Kidney (tissue), 14 donors: ENCODE data around the gene FAM25A. TPM values are rescaled to one million over a fixed set of nuclear protein-coding genes. Genes with fewer than 3 reads are reported as not detected.

ENCODE experiments used
- DNase-seq, 5 donors: peaks; one replicate each; pipeline ENCODE4 v3.0.0-alpha.2; 2013 to 2020
- FAIRE-seq: peaks from 2 replicates; lab custom pipeline; 2012; peaks lifted over from hg19 to GRCh38; lab: Jason Lieb, UNC
- H3K27ac ChIP-seq, 2 donors: one replicate each; pipeline ENCODE4 v1.7.0; 2013; ENCODE audit warnings: low read depth in 2 of 2, low read length in 2 of 2, inconsistent platforms in 1 of 2
- H3K27me3 ChIP-seq: one replicate; pipeline ENCODE4 v1.7.1; 2013; ENCODE audit warnings: low read length, inconsistent platforms; ENCODE audit not compliant: control insufficient read depth, insufficient read depth
- H3K36me3 ChIP-seq, 3 donors: one replicate each; pipeline versions ENCODE4 v1.7.0 to v1.7.1; 2013; ENCODE audit warnings: low read length in 3 of 3, control low read depth in 1 of 3, inconsistent platforms in 1 of 3; ENCODE audit not compliant: insufficient read depth in 3 of 3, control insufficient read depth in 2 of 3
- H3K4me1 ChIP-seq, 3 donors: one replicate each; pipeline versions ENCODE4 v1.7.0 to v1.7.1; 2013; ENCODE audit warnings: low read length in 3 of 3, inconsistent platforms in 1 of 3, low read depth in 1 of 3; ENCODE audit not compliant: control insufficient read depth in 2 of 3, insufficient read depth in 2 of 3
- H3K4me3 ChIP-seq, 3 donors: one replicate each; pipeline versions ENCODE4 v1.7.0 to v1.8.1; 2013; ENCODE audit warnings: low read length in 3 of 3, control low read depth in 1 of 3, inconsistent platforms in 1 of 3
- H3K9ac ChIP-seq, 3 donors: one replicate each; pipeline versions ENCODE4 v1.7.0 to v1.7.1; 2013; ENCODE audit warnings: low read length in 3 of 3, control low read depth in 1 of 3, inconsistent platforms in 1 of 3
- H3K9me3 ChIP-seq, 3 donors: one replicate each; pipeline versions ENCODE4 v1.7.0 to v1.7.1; 2013; ENCODE audit warnings: low read length in 3 of 3, control low read depth in 1 of 3, inconsistent platforms in 1 of 3; ENCODE audit not compliant: control insufficient read depth in 2 of 3, insufficient read depth in 1 of 3
- intact Hi-C: fragments of 100-400 bp; cut with DNase I; formaldehyde crosslinking; loops from one replicate; pipeline ENCODE4 v1.11.1; 2022
- polyA plus RNA-seq: library from polyadenylated mRNA; stranded (reverse); fragments of 350-450 nt; fragmentation: Illumina TruSeq; extraction: RNeasy Lipid Tissue Mini Kit (QIAGEN cat#74804); gene quantifications from one replicate; pipeline ENCODE4 v1.2.3, GENCODE V29; 2014; ENCODE audit warnings: low read depth, low replicate concordance; ENCODE audit not compliant: insufficient read depth
- total RNA-seq: library from RNA; stranded (reverse); fragmentation: NEBNext Ultra II Directional; extraction: Animal tissue kit (Norgen Biotek cat#: 25700); gene quantifications from one replicate; pipeline ENCODE4 v1.2.1, GENCODE V29; 2021
- TF ChIP-seq, protein P1 (sequence below): IDR thresholded peaks from 3 replicates; pipeline ENCODE4 v1.5.1; 2012; ENCODE audit warnings: mild to moderate bottlenecking, moderate library complexity, borderline replicate concordance; ENCODE audit not compliant: insufficient read depth; ENCODE audit errors: extremely low read depth
- donor health status: control.
- donor health status: control.
- donor health status: control.
- donor health status: control.
- donor health status: control.
- donor health status: DM: yes; HTN: yes; CAD: no.
- donor health status: Normal renal cell carcinoma (clear cell type).

FAM25A gene
- total and polyA plus RNA-seq, 2 donors from 2014 or later, result not detected

DNA sequence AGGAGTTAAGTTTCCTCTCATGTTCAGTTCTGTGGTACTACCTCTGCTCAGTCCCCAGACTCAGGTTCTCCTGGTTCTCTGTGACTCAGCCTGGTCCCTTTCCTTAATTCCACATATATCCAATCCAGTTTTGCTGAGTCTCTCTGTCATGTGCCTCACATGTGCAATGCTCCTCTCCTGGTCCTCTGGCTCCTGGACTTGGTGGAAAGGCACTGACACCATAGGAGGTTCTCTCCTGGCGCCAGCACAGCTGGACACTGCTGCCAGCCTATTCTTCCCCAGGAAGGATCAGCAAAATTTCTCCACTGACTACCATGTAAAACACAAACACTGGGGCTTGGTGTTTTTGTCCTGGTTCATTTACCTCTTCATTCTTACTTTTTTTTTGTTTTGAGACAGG lies 46.8 kb downstream of the FAM25A start:
- peaks cover 2 to 36% (median 11%) of the 10 kb centered on the region in 3 donors for H3K36me3 ChIP-seq
- no peak for DNase-seq
- no peak overlapping the region for H3K27ac ChIP-seq
- peaks cover 0 to 17% (median 0%) of the 10 kb centered on the region in 3 donors for H3K4me1 ChIP-seq
- H3K9me3 ChIP-seq, result no peaks in the 10 kb centered on the region
- no peak for FAIRE-seq
- H3K27me3 ChIP-seq, result no peaks in the 10 kb centered on the region
- no peak overlapping the region for H3K4me3 ChIP-seq
- TF ChIP-seq, protein P1, sequence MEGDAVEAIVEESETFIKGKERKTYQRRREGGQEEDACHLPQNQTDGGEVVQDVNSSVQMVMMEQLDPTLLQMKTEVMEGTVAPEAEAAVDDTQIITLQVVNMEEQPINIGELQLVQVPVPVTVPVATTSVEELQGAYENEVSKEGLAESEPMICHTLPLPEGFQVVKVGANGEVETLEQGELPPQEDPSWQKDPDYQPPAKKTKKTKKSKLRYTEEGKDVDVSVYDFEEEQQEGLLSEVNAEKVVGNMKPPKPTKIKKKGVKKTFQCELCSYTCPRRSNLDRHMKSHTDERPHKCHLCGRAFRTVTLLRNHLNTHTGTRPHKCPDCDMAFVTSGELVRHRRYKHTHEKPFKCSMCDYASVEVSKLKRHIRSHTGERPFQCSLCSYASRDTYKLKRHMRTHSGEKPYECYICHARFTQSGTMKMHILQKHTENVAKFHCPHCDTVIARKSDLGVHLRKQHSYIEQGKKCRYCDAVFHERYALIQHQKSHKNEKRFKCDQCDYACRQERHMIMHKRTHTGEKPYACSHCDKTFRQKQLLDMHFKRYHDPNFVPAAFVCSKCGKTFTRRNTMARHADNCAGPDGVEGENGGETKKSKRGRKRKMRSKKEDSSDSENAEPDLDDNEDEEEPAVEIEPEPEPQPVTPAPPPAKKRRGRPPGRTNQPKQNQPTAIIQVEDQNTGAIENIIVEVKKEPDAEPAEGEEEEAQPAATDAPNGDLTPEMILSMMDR, result no peak
- intact Hi-C loops, result no loop called here
- H3K9ac ChIP-seq, result no peak overlapping the region

DNA sequence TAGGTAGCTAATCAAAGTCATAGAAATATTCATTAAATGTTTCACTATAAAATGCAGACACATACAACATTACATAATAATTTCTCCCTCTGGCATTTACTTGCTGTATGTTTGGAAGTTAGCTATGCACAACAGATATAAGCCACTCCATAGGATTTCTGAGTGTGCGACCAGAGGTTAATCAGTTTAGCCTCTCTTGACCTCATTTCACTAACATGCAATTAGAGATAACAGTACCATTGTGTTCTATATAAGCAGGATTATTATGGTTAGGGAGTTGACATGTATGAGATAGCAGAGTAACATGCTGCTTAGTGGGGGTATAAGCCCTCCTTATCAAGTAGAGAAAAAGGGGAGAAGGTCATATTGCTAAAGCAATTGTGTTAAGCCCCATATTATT lies 48.2 kb downstream of the FAM25A start:
- no peak overlapping the region for H3K27ac ChIP-seq
- no peak for DNase-seq

DNA sequence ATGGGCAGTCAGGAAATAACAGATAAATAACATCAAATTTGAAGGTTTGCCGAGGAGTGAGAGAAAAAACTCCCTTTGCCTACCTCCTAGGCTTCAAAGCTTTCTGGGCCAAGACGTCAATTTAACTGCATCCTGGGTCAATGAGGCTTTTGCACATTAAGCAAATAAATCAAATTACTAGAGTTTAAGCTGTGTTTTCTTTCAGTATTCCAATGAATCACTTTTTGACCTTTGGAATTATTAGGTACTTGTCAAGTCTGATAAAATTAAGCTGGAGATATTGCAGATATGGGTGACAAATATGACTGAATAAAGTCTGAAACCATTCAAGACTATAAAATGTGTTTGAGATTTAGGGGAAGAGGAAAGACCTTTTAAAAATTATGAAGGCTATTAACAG lies 52.4 kb downstream of the FAM25A start:
- no peak overlapping the region for H3K4me3 ChIP-seq
- peaks cover 0 to 35% (median 5%) of the 10 kb centered on the region in 3 donors for H3K36me3 ChIP-seq
- no peaks in the 10 kb centered on the region for H3K27me3 ChIP-seq
- H3K27ac ChIP-seq, result no peak overlapping the region
- TF ChIP-seq, protein P1, result no peak
- H3K4me1 ChIP-seq, result no peaks in the 10 kb centered on the region
- intact Hi-C loops, result no loop called here
- DNase-seq (peak in 1 of 5 donors; percentile 27), FAIRE-seq (no peak)
- no peak overlapping the region for H3K9ac ChIP-seq
- no peaks in the 10 kb centered on the region for H3K9me3 ChIP-seq

More for the DNA sequence above, 48.2 kb downstream of the FAM25A start:
- no peak for FAIRE-seq
- TF ChIP-seq, protein P1, result no peak
- H3K9ac ChIP-seq, result no peak overlapping the region
- no peak overlapping the region for H3K4me3 ChIP-seq
- H3K4me1 ChIP-seq, result peaks cover 0 to 17% (median 0%) of the 10 kb centered on the region in 3 donors
- peaks cover 0 to 39% (median 10%) of the 10 kb centered on the region in 3 donors for H3K36me3 ChIP-seq
- no peaks in the 10 kb centered on the region for H3K9me3 ChIP-seq
- H3K27me3 ChIP-seq, result no peaks in the 10 kb centered on the region
- intact Hi-C loops, result no loop called here

Other genes starting within 250 kb of the FAM25A start
- gene MMRN2, start 62.7 kb upstream of the FAM25A start, total RNA-seq, result 65.9 TPM
- 19.9 TPM for gene MMRN2, start 62.7 kb upstream of the FAM25A start, polyA plus RNA-seq
- gene SNCG, start 61.7 kb upstream of the FAM25A start, total RNA-seq, result 41.3 TPM
- 92.8 TPM for gene SNCG, start 61.7 kb upstream of the FAM25A start, polyA plus RNA-seq
- gene ADIRF, start 51.8 kb upstream of the FAM25A start, total RNA-seq, result 357 TPM
- 897 TPM for gene ADIRF, start 51.8 kb upstream of the FAM25A start, polyA plus RNA-seq
- gene GLUD1, start 74.5 kb downstream of the FAM25A start, total RNA-seq, result 162 TPM
- gene GLUD1, start 74.5 kb downstream of the FAM25A start, polyA plus RNA-seq, result 346 TPM
- gene SHLD2, start 74.9 kb downstream of the FAM25A start, total RNA-seq, result 36.9 TPM
- gene SHLD2, start 74.9 kb downstream of the FAM25A start, polyA plus RNA-seq, result 25.9 TPM
- gene NUTM2A, start 205.2 kb downstream of the FAM25A start, total RNA-seq, result 1.5 TPM
- 1.3 TPM for gene NUTM2A, start 205.2 kb downstream of the FAM25A start, polyA plus RNA-seq